Stimulated activated CD8-positive, alpha-beta memory T cell treated with anti-CD3 and anti-CD28 coated beads, Interleukin-4, amount 100 ng/mL, for 24 hours (primary cell): ENCODE data around the gene SECTM1.
"Not testable (repeated sequence)": the region's sequence is repeated elsewhere in the genome, so short reads cannot be mapped to it uniquely, and the experiment has no call there.

ENCODE experiments used
- DNase-seq: peaks from one replicate; pipeline ENCODE4 v3.0.0-alpha.2; 2020; ENCODE audit warnings: low read depth

The SECTM1 gene

GRCh38 chr17:82369211-82369610 is 35.6 kb upstream of the SECTM1 start:
- no peak for DNase-seq

- DNase-seq: no peak
Measured at GRCh38 chr17:82367724-82368524, 34.4 kb upstream of the SECTM1 start.

- no peak for DNase-seq
Measured at GRCh38 chr17:82366749-82367148, 33.2 kb upstream of the SECTM1 start.

- no peak for DNase-seq
Measured at GRCh38 chr17:82365606-82366295, 32.2 kb upstream of the SECTM1 start.

GRCh38 chr17:82361885-82362633 is 28.5 kb upstream of the SECTM1 start:
- DNase-seq: no peak

GRCh38 chr17:82359451-82360074 is 26.0 kb upstream of the SECTM1 start:
- DNase-seq: not testable (repeated sequence)

GRCh38 chr17:82358465-82359350 is 25.1 kb upstream of the SECTM1 start, which contains the start of gene TEX19:
TSS of gene TEX19 (plus strand) at chr17:82359247. CDS start at chr17:82362151, 2,904 bp downstream.
- no peak for DNase-seq

GRCh38 chr17:82357394-82357793 is 23.8 kb upstream of the SECTM1 start:
- no peak for DNase-seq

GRCh38 chr17:82356845-82357355 is 23.3 kb upstream of the SECTM1 start:
- DNase-seq: no peak

- DNase-seq: no peak
Measured at GRCh38 chr17:82355770-82356427, 22.3 kb upstream of the SECTM1 start.

GRCh38 chr17:82354804-82355308 is 21.3 kb upstream of the SECTM1 start:
- DNase-seq: no peak

GRCh38 chr17:82353484-82353883 is 19.9 kb upstream of the SECTM1 start:
- DNase-seq: no peak

GRCh38 chr17:82351713-82352488 is 18.3 kb upstream of the SECTM1 start:
- peak; percentile 70 for DNase-seq

- DNase-seq: no peak
Measured at GRCh38 chr17:82351254-82351712, 17.7 kb upstream of the SECTM1 start.

GRCh38 chr17:82350182-82351030 is 16.8 kb upstream of the SECTM1 start:
- DNase-seq: peak; percentile 34

- no peak for DNase-seq
Measured at GRCh38 chr17:82349287-82349701, 15.7 kb upstream of the SECTM1 start.

GRCh38 chr17:82348866-82349265 is 15.3 kb upstream of the SECTM1 start:
- no peak for DNase-seq

- DNase-seq: no peak
Measured at GRCh38 chr17:82348434-82348833, 14.9 kb upstream of the SECTM1 start.
